SU-DHL-6 (cell line): ENCODE measurements around the gene SBNO2.

Experiments used
- H2AFZ ChIP-seq: fragments of 200-600 bp; sonication (generic); 2 replicates; pipeline ENCODE4 v1.6.1; 2014; ENCODE audit warnings: low read depth, mild to moderate bottlenecking, moderate library complexity, mixed read lengths, antibody characterized with exemption, low read length; ENCODE audit not compliant: severe bottlenecking
- H3F3A ChIP-seq: fragments of 200-600 bp; shearing (Covaris generic); 2 replicates; pipeline ENCODE4 v1.6.0; 2016; ENCODE audit warnings: antibody characterized with exemption, mild to moderate bottlenecking; ENCODE audit not compliant: insufficient read depth
- H3K27ac ChIP-seq: fragments of 200-600 bp; sonication (generic); 2 replicates; pipeline ENCODE4 v1.5.1; 2016; ENCODE audit warnings: low read depth, mild to moderate bottlenecking, low read length, moderate library complexity, mixed read lengths
- H3K27me3 ChIP-seq: fragments of 200-600 bp; sonication (generic), shearing (Covaris generic); 2 replicates; pipeline ENCODE4 v1.6.0; 2014; ENCODE audit warnings: mild to moderate bottlenecking, low read length
- H3K36me3 ChIP-seq: fragments of 200-600 bp; sonication (generic); 2 replicates; pipeline ENCODE4 v1.6.1; 2014; ENCODE audit warnings: mild to moderate bottlenecking, low read length, mixed read lengths
- H3K4me2 ChIP-seq: fragments of 300-600, 200-600 bp; shearing (Covaris generic), sonication (generic); 2 replicates; pipeline ENCODE4 v1.6.0; 2014; ENCODE audit warnings: low read length, low read depth, mild to moderate bottlenecking; ENCODE audit not compliant: poor library complexity, severe bottlenecking
- H3K4me3 ChIP-seq: fragments of 200-600 bp; sonication (generic); 2 replicates; pipeline ENCODE4 v1.5.1; 2014; ENCODE audit warnings: antibody characterized with exemption, low read length, mild to moderate bottlenecking, mixed read lengths; ENCODE audit not compliant: insufficient read depth, poor library complexity, severe bottlenecking
- H3K79me2 ChIP-seq: fragments of 200-600 bp; sonication (generic); 2 replicates; pipeline ENCODE4 v1.6.1; 2014; ENCODE audit warnings: mild to moderate bottlenecking, low read length, moderate library complexity; ENCODE audit not compliant: insufficient read depth
- H3K9ac ChIP-seq: fragments of 200-600 bp; sonication (generic); 2 replicates; pipeline ENCODE4 v1.7.0; 2014; ENCODE audit warnings: mild to moderate bottlenecking, low read length
- H3K9me2 ChIP-seq: fragments of 200-600 bp; sonication (generic); replicated peaks from 2 replicates; pipeline ENCODE4 v1.6.1; 2014; ENCODE audit warnings: low read length; ENCODE audit not compliant: insufficient read depth
- H3K9me3 ChIP-seq: fragments of 200-600 bp; sonication (generic); 2 replicates; pipeline ENCODE4 v1.6.1; 2014; ENCODE audit warnings: low read length, mixed read lengths; ENCODE audit not compliant: insufficient read depth
- H4K20me1 ChIP-seq: fragments of 200-600 bp; sonication (generic); 2 replicates; pipeline ENCODE4 v1.6.1; 2014; ENCODE audit warnings: low read depth, mild to moderate bottlenecking, antibody characterized with exemption, low read length, moderate library complexity, mixed read lengths
- CTCF ChIP-seq: fragments of 200-600 bp; sonication (generic); IDR thresholded peaks from one replicate; pipeline ENCODE4 v1.5.1; 2017; ENCODE audit warnings: antibody characterized with exemption, mild to moderate bottlenecking, low read length, moderate library complexity; ENCODE audit not compliant: insufficient read depth, poor library complexity, severe bottlenecking
- EZH2phosphoT487 ChIP-seq: fragments of 200-600 bp; sonication (generic), shearing (Covaris generic); conservative IDR thresholded peaks from 2 replicates; pipeline ENCODE4 v1.6.1; 2018; ENCODE audit warnings: mild to moderate bottlenecking, antibody characterized with exemption, low read length, moderate library complexity, mixed read lengths

SBNO2 gene

GRCh38 chr19:1132552-1133383 is 41.3 kb downstream of the SBNO2 start:
- no peaks in the 10 kb centered on the region for H3F3A ChIP-seq
- no peaks in the 10 kb centered on the region for H4K20me1 ChIP-seq
- no peaks in the 10 kb centered on the region for H3K9me2 ChIP-seq
- no peaks in the 10 kb centered on the region for H3K9me3 ChIP-seq
- no peaks in the 10 kb centered on the region for H3K79me2 ChIP-seq
- no peaks in the 10 kb centered on the region for H3K36me3 ChIP-seq
- peak overlapping the region; percentile 70 for H3K27ac ChIP-seq
- no peaks in the 10 kb centered on the region for H3K27me3 ChIP-seq
- TF ChIP-seq CTCF = no peak
- TF ChIP-seq EZH2phosphoT487 = no peak
- H3K4me3 ChIP-seq = peak overlapping the region; percentile 25
- H3K9ac ChIP-seq = peak overlapping the region; percentile 50
- H3K4me2 ChIP-seq = peak overlapping the region; percentile 68
- no peak overlapping the region for H2AFZ ChIP-seq

GRCh38 chr19:1131718-1132551 is 42.1 kb downstream of the SBNO2 start:
- Histone ChIP-seq H3K27ac (peak overlapping the region; percentile 70), H3K4me2 (peak overlapping the region; percentile 68), H3F3A (no peaks in the 10 kb centered on the region), H3K9me2 (no peaks in the 10 kb centered on the region), H2AFZ (no peak overlapping the region), H3K79me2 (no peaks in the 10 kb centered on the region), H4K20me1 (no peaks in the 10 kb centered on the region), H3K4me3 (peak overlapping the region; percentile 32), H3K36me3 (no peaks in the 10 kb centered on the region), H3K27me3 (no peaks in the 10 kb centered on the region), H3K9me3 (no peaks in the 10 kb centered on the region), H3K9ac (peak overlapping the region; percentile 50)
- no peak for TF ChIP-seq CTCF
- no peak for TF ChIP-seq EZH2phosphoT487

- Histone ChIP-seq H3K4me2 (peak overlapping the region; percentile 68), H3K4me3 (no peak overlapping the region), H4K20me1 (no peaks in the 10 kb centered on the region), H3K79me2 (no peaks in the 10 kb centered on the region), H3K27ac (no peak overlapping the region), H3K27me3 (no peaks in the 10 kb centered on the region), H3K9me2 (no peaks in the 10 kb centered on the region), H3K9me3 (no peaks in the 10 kb centered on the region), H3K36me3 (no peaks in the 10 kb centered on the region), H3K9ac (peak overlapping the region; percentile 50), H2AFZ (no peak overlapping the region), H3F3A (no peaks in the 10 kb centered on the region)
- TF ChIP-seq EZH2phosphoT487 (no peak), CTCF (no peak)
Measured at GRCh38 chr19:1130771-1131717, 43.0 kb downstream of the SBNO2 start.
